ENCODE data around the gene DNAJB6.

Gene DNAJB6

DNA sequence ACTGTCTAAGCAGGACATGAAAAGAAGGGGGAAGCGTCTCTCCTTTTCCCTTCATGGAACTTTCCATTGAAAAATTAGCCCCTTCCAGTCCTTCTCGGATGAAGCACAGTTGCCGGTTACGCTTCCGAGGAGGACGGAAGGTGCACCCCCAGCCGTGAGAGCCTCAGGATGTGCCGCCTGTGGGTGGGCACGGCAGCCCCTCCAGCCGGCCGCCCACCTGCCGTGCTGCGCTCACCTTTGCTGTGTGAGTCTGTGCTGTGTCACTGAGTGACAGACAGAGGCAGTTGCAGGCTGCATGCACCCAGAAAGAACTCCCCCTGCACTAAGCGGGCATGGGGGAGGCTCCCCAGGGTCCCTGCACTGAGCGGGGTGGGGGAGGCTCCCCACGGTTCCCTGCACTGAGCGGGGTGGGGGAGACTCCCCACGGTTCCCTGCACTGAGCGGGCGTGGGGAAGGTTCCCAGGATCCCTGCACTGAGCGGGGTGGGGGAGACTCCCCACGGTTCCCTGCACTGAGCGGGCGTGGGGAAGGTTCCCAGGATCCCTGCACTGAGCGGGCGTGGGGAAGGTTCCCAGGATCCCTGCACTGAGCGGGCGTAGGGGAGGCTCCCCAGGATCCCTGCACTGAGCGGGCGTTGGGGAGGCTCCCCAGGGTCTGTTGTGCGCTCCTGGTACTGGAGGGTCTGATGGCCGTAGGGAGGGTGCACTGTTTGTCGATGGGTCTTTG is 74.2 kb downstream of the DNAJB6 start:
- no peak for DNase-seq

DNA sequence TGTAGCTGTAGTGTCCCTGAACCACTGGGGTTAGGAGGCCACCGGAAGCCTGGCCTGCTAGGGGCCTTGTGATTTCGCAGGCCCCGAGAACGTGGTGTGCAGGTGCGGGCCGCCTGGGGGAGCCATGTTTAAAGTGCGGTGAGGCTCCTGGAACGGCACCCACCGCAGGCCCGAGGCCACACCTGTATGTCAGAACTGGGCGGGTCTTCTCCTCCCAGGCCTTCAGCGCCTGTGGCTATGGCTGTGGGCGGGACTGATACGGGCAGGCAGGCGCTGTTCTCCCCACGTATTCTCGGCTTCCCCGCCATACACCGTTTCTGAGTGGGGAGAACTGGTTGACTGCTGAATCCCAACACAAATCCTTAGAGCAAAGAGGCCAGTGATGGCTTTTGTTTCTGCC is 74.8 kb downstream of the DNAJB6 start:
- peak; percentile 48 for DNase-seq

DNA sequence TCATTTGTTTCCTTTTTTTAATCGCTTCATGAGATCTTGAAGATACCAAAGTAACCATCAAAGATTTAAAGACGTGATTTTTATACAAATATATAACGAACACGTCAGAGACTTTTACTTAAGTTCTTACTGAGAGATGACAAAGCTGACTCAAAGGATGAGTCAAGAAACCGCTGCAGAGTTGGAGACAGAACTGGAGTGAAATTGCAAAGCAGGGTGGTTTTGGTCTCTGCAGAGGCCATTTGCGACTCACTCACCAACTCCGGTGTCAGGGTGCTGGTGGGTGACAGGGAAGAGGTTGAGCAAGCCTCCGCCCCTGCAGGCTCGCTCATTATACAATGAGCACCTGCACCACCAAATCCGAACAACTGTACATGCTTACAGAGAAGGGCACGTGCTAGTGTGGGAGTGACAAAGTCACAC is 75.2 kb downstream of the DNAJB6 start:
- DNase-seq: no peak

DNA sequence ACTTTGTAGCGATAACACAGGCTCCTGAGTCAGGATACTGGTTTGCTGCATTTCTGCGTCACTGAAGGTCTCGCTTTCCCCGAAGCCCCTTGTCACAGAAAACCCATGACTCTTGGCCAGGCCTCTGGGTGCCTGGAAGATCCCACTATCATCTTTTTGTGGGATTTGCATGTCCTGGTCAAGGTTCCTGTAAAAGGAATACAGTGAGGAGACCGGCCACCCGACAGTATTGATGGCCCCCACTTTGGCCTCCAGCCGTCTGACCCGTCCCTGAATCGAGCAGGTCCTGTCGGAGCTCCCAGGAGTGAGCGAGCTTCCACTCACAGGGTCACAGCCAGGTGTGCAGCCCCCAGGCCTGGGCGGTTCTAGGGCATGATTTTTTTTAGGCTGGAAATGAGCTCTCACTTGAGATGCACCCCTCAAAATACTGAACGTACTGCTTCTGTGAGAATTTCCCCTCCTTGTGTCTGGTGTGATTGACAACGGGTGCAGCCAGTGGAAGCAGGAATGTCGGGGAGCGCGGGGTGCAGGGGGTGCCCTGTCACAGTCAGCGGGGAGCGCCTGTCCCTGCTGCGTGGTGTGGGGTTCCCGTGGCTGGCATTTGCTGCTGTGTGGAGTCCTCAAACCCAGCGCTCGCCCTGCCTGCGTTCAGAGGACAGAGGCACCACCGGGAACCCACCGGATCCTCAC is 75.8 kb downstream of the DNAJB6 start:
- no peak for DNase-seq

DNA sequence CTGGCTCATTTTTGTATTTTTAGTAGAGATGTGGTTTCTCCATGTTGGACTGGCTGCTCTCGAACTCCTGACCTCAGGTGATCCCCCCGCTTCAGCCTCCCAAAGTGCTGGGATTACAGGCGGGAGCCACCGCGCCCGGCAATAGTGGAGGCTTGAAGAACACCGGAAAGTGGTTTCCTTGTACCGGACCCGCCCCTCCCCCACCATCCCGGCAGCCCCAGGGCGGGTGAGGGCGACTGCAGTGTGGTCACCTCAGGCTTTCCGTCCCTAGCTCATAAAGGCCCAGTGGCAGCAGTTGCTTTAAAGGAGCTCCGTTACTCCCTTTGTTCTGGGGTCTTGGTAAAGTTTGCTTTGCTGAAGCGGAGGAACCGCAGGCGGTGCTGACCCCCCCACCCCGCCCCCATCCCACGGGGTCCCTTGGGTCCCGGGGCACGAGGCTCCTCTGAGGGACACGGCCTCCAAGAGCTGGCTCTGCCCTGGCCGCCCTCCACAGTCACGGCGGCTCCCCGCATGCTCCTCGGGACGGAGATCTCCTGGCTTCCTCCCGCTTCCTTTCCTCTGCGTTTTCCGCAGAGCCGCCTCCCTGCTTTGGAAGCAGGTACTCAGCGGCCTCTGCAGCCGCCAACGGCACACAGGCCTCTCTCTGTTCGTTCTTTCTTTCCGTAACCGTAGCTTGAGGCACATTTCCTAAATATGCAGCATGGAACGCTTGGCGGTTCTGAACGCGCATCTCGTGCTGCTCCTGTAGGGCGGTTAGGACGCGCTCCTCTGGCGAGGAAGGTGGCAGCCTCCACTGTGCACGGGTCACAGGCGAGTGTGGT is 77.3 kb downstream of the DNAJB6 start:
- DNase-seq: no peak

DNA sequence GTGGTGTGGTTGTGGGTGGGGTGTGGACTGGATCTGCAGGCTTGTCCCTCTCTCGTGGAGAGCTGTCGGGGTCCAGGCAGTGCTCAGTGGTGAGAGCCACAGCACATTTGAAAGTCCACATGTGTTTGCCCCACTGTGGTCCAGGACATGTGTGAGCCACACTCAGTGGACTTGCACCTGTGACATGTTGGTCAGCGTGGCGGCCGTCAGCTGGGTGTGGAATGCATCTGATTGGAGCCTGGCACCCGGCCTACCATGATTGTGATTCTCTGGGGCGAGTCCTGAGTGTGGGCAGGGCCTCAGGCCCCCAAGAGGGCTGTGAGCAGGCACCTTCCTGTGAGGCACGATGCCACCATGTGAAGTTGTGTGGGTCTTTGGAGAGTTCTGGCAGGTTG is 77.9 kb downstream of the DNAJB6 start:
- DNase-seq: no peak

DNA sequence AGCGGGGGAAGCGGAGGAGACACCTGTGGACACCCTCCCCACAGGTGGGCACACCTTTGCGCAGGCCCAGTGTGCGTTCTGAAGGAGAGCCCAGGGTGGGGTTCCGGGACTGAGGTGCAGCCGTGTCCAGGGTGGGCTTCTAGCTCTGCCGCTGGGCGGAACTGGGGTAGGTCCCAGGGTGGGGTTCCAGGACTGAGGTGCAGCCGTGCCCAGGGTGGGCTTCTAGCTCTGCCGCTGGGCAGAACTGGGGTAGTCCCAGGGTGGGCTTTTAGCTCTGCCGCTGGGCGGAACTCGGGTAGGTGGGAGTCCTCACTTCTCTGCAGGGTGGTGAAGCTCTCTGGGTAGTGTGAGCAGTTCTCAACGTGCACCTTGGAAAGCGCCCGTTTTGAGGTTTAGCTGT is 78.7 kb downstream of the DNAJB6 start:
- DNase-seq: no peak

DNA sequence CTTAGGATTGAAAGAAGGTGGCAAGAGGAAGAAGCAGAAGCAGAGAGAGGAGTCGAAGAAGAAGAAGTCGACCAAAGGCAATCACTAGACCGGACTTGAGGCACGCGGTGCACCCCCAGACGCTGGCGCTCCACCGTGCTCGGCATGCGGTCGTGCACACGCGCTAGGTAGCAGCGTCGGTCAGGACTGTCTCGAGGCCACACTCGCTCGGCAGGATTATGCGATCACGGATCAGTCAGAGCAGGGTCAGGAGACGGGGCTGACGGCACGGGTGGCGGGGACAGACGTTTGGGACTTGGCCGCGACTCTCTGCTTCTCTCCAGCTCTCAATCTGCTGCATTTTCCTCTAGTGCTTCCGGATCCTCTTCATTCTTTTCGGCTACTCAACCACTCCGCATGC is 79.2 kb downstream of the DNAJB6 start:
- DNase-seq: no peak

DNA sequence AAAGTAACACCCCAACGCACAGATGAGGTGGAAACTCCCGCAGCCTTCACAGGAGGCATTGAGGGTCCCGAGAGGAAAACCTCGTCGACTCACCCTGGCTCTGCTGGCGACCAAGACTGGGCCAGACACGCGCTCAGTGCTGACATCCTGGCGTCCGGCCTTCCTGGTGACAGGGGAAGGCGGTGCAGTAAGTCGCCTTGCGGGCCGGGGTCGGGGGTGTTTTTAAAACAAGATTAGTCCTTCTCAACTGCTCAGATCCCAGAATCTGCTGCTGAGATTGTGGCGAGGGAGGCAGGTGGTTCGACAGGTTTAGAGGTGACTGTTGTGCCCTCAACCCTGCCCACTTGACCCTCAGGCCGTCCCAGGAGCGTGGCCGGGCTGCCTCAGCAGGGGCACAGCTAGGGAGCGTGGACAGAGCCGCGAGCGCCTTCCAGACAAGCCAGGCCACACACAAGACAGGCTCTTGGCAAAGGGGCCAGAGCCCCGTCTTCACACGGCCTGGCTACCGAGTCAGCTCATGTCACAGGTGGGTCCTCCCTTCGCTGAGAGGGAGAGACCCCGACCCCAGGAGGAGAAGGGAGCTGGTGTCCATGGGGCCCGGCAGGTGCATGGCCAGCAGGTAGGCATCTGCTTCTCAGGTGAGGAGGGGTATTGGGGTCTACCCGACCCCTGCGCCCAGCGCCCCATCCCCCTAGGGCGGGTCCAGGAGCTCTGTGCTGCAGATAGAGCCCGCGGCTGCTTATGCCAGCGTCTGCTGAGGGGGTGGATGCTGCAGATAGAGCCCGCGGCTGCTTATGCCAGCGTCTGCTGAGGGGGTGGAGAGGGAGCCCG is 81.6 kb downstream of the DNAJB6 start:
- no peak for DNase-seq

DNA sequence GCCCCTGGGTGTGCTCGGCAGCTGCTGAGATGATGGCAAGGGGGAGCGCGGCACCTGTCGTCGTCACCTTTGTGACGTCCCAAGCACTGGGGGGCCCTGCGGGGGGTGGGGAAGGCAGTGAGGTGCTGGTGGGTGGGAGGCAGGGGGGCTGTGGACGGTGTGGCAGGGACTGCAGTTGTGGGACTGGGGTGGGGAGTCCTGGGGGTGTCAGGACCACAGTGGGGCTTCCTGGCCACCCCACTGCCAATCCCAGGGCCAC is 82.2 kb downstream of the DNAJB6 start:
- no peak for DNase-seq

DNA sequence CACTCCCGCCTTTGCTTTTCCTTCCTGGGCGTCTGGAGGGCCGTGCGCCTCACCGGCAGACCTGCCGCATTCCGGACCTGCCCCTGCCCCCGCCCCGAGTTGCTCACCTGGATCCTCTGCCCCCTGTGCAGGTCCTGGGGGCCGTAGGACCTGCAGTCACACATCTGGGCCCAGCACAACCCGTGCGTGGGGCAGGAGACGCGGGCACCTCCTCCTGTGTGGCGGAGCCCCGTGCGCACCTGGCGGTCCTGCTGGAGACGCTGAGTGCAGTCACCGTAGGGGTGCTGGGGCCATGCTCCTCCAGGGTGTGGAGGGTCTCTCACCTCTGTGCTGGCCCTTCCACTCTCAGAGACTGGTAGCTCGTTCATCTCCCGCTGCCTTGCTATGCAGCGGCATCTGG is 85.5 kb downstream of the DNAJB6 start:
- no peak for DNase-seq

DNA sequence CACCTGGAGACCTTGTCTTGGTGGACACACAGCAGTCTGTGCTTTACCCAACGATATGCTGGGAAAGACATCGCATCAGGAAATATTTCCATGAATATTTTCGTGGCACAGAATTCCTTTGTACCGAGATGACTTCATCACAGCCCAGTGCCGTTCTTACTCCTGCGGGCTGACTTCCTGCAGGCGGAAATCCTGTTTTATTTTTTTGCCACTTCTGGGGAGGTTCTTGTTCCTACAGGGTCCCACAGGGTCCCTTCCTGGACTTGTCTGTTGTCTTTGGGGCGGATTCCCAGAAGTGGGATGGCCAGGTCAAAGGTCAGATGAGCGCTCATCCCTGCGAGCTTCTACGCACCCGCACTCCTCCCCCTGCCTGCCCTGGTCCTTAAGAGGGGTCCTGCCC is 86.5 kb downstream of the DNAJB6 start:
- no peak for DNase-seq

DNA sequence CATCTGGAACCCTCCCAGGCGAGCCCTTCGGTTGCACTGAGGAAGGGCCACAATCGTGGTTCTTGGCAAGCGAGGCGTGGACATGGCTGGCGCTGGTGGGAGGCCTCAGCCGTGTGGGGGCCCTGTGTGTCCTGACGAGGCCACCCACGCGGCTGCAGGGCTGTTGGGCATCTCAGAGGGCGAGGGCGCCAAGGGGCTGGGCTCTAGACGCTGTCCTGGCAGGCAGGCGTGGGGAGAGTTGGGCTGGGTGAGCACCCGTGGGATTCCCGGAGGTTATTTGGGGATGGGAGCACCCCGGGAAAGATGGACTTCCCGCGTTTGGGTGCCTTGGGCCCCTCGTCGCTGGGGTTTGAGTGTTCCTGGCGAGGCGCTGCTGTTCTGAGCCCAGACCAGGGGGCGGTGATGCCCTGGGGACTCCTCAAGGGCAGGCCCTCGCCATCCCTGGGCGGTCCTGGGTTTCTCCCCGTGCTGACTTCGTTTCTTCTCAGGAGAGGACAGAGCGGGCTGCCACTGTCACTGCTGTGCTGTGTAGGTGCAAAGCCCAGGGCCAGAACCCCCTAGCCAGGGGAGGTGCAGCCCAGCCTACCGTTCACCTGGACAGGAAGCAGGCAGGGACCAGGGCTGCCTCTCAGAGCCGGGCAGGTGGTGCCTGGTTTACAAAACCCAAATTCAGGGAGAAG is 87.2 kb downstream of the DNAJB6 start:
- DNase-seq: no peak

DNA sequence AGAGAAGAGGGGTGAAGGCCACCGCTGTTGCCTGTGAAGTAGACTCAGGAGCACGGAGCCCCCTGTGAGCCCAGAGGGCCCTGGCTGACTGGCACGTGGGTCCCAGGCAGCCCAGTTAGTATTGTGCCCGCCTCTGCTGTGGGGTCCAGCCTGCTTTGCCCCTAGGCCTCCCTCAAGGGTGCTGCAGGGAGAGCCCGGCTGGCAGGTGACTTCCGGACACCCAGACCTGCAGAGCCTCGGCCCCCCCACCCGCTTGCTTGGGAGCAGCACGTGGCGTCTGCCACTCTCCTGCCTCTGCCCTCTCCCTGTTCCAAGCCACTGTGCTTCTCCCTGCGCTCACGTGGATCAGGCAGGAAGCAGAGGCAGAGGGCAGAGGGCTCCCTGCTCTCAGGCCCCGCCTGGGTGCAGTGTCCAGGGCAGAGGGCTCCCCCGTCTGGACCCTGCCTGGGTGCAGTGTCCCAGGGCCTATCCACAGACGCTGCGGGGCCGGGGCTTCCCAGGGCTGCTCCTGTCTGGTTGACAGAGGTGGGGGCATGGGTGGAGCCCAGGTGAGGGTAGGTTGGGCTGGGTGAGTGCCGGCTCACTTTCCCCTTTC is 88.4 kb downstream of the DNAJB6 start:
- no peak for DNase-seq

DNA sequence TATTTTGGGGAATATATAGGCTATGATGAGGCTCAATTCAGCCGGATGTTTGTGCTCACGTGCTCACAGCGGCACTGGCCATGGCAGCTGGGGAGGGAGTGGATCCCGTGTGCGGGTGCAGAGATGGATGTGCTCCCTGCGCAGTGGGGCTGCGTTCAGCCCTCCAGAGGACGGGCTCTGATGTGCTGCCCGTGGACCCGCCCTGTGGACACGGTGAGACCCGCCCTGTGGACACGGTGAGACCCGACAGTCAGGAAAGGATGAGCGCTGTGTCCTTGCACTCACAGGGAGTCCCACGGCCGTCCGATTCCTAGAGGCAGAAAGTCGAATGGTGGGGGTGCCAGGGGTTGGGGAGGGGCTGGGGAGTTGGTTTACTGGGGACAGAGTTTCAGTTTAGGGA is 89.0 kb downstream of the DNAJB6 start:
- no peak for DNase-seq

DNA sequence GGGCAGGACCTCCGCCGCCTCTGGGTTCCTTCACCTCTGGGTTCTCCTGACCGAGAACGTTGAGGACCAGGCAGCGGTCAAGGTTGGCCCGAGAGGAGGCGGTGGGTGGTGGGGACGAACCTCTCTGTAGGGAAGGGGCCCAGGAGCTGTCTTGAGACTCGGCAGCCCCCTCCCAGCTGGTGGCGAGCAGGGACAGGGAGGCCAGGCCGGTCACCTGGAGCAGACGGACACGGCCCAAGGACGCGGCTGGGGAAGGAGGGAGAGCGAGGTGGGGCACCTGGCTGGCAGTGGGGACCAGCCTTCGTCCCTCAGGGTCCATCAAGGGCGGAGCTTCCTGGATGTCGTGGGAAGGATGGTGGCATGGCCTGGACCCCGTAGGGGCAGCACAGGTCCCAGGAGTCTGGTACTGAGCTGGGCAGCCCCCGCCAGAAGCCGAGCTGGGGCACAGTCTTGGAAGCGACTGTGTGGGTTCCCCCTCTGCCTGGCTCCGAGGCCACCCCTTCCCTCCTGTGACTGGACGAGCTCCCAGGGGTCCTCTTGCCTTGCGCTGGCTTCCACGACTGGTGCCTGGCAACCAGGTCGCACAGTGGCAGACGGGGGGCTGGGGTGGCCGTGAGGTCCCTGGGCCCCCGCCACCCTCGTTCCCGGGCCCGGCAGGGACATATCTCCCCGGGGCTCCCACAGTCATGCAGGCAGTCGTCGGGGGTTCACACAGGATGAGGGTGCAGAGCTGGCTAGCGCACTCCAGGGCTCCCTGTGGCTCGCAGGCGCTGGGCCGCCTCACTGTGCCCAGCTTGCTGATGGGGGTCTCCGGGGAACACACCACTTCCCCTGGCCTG is 89.9 kb downstream of the DNAJB6 start:
- DNase-seq: no peak

DNA sequence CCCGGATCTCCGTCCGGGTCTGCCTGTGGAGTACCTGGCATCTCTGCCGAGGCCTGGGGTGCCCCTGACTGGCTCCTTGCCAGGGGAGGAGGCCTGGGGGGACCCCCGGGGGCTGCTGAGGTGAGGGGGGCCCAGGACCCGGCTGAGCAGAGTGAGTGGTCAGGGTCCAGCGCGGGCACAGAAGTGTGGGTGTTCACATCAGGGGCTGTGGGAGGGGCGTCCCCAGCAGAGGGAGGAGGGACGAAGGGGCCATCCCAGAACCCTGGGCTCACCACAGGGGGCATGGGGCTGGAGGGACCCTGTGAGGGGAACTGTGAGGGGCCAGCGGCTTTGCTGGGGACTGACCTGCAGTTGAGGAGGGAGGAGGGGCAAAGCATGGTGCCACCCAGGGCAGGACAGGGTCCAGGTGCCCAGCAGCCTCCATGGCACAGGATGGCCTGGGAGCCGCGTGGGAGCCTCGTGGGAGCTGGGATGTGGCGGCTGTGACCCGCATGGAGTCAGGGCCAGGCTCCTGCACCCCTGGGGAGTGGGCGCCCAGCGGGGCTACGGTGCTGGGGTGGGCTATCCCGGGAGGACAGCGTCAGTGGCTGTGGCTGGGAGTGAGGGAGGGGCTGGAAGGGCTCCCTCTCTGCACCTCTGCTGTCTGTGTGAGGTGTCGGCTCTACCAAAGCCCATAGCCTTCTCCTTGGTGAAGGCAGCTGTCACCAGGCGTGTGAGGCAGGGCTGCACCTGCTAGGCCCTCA is 91.2 kb downstream of the DNAJB6 start:
- no peak for DNase-seq

DNA sequence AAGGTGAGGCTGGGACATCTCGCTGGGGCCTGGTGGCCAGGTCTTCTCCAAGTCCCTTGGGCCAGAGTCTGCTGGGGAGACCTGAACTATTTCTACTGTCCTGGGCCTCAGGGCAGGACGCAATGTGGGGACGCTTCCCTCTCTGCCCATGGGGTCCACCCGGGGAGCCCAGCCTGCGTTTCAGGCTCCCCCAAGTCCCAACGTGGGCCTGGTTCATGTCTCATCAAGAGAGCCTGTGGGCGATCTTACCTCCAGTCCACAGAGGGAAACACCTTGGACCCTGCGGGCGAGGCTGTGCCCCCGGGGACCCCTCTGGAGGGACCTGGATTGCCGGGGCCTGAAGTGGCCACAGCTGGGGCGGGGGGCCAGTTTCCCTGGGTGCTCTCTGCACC is 91.7 kb downstream of the DNAJB6 start:
- no peak for DNase-seq

DNA sequence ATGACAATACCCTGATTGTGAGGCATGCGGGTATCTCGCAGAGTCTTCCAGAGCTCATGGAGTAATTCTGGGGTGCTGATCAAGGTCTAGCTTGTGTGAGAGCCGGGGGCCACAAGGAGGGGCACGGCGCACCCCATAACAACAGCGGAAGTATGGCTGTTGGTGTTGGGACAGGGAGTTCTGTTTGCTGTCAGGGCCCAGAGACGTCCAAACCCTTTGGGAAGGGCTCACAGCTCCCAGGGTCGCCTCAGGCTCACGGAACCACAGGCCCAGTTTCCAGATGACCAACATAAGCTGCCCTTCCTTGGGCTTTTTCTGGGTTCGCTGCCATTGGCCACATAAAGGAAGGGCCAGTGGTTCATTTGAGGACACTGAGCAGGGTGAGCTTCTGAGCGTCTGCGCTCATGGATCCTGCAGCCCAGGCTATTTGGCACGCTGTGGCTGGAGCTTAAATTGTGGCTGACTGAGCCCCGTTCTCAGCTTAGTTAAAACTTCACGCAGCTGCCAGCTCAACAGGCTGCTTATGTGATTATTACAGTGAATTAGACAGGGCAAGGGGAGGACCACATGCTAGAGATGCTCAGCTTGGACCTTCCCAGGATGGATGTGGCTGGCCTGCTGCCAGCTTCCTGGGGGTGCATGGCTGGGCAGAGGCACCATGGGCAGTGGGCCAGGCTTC is 92.3 kb downstream of the DNAJB6 start:
- no peak for DNase-seq

DNA sequence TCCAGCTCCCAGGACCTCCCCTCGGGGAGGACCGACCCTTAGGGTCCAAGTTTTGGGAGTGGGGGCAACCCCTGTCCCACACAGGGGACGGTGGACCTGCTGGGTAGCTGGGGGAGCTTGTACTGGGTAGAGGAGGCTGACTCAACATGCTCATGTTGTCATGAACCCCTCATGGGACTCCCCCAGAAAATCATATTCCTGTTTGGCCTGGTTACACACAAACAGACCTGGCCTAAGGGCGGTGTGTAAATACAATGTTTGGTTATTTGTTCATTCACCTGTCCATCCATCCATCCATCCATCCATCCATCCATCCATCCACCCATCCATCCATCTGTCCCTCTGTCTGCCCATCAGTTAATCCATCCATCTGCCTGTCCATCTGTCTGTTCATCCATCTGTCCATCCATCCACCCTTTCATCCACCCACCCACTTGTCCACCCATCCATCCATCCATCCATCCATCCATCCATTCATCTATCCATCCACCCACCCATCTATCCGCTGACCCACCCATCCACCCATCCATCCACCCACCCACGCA is 92.9 kb downstream of the DNAJB6 start:
- DNase-seq: no peak

Data from T-helper 9 cell (primary cell).